K562 (cell line): Measurements from ENCODE around the gene AKNA.

Experiments used
- BRCA1 ChIP-seq, 2 experiments: fragments of 450-650 bp in 1 of 2; sonication (generic) in 1 of 2; formaldehyde crosslinking in 1 of 2; IDR thresholded peaks; 2 replicates each; pipeline versions ENCODE4 v1.5.0 to v1.6.1; 2017 to 2020; ENCODE audit warnings: mild to moderate bottlenecking in 1 of 2, missing genetic modification reagents in 1 of 2
- CBX1 ChIP-seq: sonication (generic); IDR thresholded peaks from 2 replicates; pipeline ENCODE4 v1.6.1; 2016; ENCODE audit warnings: antibody characterized with exemption, low read depth, mild to moderate bottlenecking
- CBX5 ChIP-seq: IDR thresholded peaks from 2 replicates; pipeline ENCODE4 v1.6.1; 2014; ENCODE audit warnings: low read depth, borderline replicate concordance
- FOSL1 ChIP-seq: fragments of 200-800 bp; sonication (Bioruptor generic); conservative IDR thresholded peaks from 2 replicates; pipeline ENCODE4 v1.6.1; 2016; ENCODE audit warnings: missing genetic modification characterization, missing compliant biosample characterization
- FOXA1 ChIP-seq: fragments of 450-650 bp; IDR thresholded peaks from 2 replicates; pipeline ENCODE4 v1.6.1; 2016; ENCODE audit warnings: mild to moderate bottlenecking, borderline replicate concordance
- GTF2A2 ChIP-seq: IDR thresholded peaks from 2 replicates; pipeline ENCODE4 v1.6.1; 2016; ENCODE audit warnings: mild to moderate bottlenecking, missing genetic modification characterization, missing compliant biosample characterization
- MAZ ChIP-seq, 2 experiments: fragments of 450-650 bp in 1 of 2; sonication (generic) in 1 of 2; formaldehyde crosslinking; IDR thresholded peaks in 1 of 2; conservative IDR thresholded peaks in 1 of 2; 2 replicates each; pipeline versions ENCODE4 v1.4.0 to v1.5.0; 2020; ENCODE audit warnings: mild to moderate bottlenecking in 1 of 2, missing genetic modification reagents in 1 of 2
- RFX5 ChIP-seq: IDR thresholded peaks from 2 replicates; pipeline ENCODE4 v1.6.1; 2011; ENCODE audit warnings: low read depth, mild to moderate bottlenecking, improper control_type of control experiment, low read length
- ZBTB8A ChIP-seq: fragments of 450-650 bp; IDR thresholded peaks from 2 replicates; pipeline ENCODE4 v1.6.1; 2018; ENCODE audit warnings: mild to moderate bottlenecking, moderate library complexity; ENCODE audit not compliant: partially characterized antibody
- ZKSCAN8 ChIP-seq: fragments of 200-800 bp; sonication (Bioruptor generic); IDR thresholded peaks from 2 replicates; pipeline ENCODE4 v1.6.1; 2016; ENCODE audit warnings: missing genetic modification characterization, missing compliant biosample characterization
- TF ChIP-seq, protein P1 (sequence below): sonication (generic); formaldehyde crosslinking; IDR thresholded peaks from 2 replicates; pipeline ENCODE4 v1.8.0; 2022; ENCODE audit warnings: mild to moderate bottlenecking, missing genetic modification reagents
- TF ChIP-seq, protein P2 (sequence below), 3 experiments: IDR thresholded peaks in 2 of 3; conservative IDR thresholded peaks in 1 of 3; 2 replicates each; pipeline ENCODE4 v1.5.1; 2011 to 2012; ENCODE audit warnings: low read length in 3 of 3, mild to moderate bottlenecking in 3 of 3, control low read depth in 2 of 3, improper control_type of control experiment in 1 of 3, inconsistent platforms in 1 of 3, low read depth in 1 of 3, mixed read lengths in 1 of 3, moderate library complexity in 1 of 3; ENCODE audit not compliant: insufficient read depth in 2 of 3
- TF ChIP-seq, protein P3 (sequence below): sonication (generic); formaldehyde crosslinking; IDR thresholded peaks from 2 replicates; pipeline ENCODE4 v1.8.1; 2023; ENCODE audit warnings: mild to moderate bottlenecking, missing genetic modification reagents
- TF ChIP-seq, protein P4 (sequence below): IDR thresholded peaks from 2 replicates; pipeline ENCODE4 v1.6.1; 2012; ENCODE audit warnings: low read depth, low read length, improper control_type of control experiment, borderline replicate concordance

DNA sequence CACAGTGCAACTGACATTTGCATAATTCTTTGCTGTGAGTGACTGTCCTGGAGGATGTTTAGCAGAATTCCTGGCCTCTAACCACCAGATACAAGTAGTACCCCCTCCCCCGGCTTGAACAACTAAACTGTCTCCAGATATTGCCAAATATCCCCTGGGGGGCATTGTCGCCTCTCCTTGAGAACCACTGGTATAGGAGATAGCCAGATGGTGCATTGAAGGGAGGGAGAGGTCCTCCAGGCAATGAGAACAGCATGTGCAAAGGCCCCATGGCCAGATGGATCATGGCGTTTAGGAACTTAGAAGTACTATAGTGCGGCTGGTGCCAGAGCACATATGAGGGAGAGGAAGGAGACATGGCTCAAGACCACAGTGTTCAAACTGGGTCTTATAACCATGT is 83.8 kb downstream of the AKNA start:
- TF ChIP-seq FOSL1 (tag) (no peak), RFX5 (no peak), BRCA1 (IDR thresholded peaks at IDR 0.05) (no peak), BRCA1 (CRISPR knock-in tag; IDR thresholded peaks at IDR 0.05) (no peak), FOXA1 (no peak), ZKSCAN8 (CRISPR knock-in tag) (no peak), CBX5 (no peak), GTF2A2 (tag) (no peak), CBX1 (no peak), ZBTB8A (no peak), MAZ (CRISPR knock-in tag; conservative IDR thresholded peaks at IDR 0.05 in 1 of 2, IDR thresholded peaks at IDR 0.05 in 1 of 2) (no peak)
- TF ChIP-seq, protein P1, sequence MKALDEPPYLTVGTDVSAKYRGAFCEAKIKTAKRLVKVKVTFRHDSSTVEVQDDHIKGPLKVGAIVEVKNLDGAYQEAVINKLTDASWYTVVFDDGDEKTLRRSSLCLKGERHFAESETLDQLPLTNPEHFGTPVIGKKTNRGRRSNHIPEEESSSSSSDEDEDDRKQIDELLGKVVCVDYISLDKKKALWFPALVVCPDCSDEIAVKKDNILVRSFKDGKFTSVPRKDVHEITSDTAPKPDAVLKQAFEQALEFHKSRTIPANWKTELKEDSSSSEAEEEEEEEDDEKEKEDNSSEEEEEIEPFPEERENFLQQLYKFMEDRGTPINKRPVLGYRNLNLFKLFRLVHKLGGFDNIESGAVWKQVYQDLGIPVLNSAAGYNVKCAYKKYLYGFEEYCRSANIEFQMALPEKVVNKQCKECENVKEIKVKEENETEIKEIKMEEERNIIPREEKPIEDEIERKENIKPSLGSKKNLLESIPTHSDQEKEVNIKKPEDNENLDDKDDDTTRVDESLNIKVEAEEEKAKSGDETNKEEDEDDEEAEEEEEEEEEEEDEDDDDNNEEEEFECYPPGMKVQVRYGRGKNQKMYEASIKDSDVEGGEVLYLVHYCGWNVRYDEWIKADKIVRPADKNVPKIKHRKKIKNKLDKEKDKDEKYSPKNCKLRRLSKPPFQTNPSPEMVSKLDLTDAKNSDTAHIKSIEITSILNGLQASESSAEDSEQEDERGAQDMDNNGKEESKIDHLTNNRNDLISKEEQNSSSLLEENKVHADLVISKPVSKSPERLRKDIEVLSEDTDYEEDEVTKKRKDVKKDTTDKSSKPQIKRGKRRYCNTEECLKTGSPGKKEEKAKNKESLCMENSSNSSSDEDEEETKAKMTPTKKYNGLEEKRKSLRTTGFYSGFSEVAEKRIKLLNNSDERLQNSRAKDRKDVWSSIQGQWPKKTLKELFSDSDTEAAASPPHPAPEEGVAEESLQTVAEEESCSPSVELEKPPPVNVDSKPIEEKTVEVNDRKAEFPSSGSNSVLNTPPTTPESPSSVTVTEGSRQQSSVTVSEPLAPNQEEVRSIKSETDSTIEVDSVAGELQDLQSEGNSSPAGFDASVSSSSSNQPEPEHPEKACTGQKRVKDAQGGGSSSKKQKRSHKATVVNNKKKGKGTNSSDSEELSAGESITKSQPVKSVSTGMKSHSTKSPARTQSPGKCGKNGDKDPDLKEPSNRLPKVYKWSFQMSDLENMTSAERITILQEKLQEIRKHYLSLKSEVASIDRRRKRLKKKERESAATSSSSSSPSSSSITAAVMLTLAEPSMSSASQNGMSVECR: no peak
- TF ChIP-seq, protein P2, sequence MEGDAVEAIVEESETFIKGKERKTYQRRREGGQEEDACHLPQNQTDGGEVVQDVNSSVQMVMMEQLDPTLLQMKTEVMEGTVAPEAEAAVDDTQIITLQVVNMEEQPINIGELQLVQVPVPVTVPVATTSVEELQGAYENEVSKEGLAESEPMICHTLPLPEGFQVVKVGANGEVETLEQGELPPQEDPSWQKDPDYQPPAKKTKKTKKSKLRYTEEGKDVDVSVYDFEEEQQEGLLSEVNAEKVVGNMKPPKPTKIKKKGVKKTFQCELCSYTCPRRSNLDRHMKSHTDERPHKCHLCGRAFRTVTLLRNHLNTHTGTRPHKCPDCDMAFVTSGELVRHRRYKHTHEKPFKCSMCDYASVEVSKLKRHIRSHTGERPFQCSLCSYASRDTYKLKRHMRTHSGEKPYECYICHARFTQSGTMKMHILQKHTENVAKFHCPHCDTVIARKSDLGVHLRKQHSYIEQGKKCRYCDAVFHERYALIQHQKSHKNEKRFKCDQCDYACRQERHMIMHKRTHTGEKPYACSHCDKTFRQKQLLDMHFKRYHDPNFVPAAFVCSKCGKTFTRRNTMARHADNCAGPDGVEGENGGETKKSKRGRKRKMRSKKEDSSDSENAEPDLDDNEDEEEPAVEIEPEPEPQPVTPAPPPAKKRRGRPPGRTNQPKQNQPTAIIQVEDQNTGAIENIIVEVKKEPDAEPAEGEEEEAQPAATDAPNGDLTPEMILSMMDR (IDR thresholded peaks at IDR 0.05 in 2 of 3, conservative IDR thresholded peaks at IDR 0.05 in 1 of 3; ENCODE audit: insufficient read depth in 2 of 3, low read depth in 1 of 3, low read length in 3 of 3): no peak
- TF ChIP-seq, protein P3, sequence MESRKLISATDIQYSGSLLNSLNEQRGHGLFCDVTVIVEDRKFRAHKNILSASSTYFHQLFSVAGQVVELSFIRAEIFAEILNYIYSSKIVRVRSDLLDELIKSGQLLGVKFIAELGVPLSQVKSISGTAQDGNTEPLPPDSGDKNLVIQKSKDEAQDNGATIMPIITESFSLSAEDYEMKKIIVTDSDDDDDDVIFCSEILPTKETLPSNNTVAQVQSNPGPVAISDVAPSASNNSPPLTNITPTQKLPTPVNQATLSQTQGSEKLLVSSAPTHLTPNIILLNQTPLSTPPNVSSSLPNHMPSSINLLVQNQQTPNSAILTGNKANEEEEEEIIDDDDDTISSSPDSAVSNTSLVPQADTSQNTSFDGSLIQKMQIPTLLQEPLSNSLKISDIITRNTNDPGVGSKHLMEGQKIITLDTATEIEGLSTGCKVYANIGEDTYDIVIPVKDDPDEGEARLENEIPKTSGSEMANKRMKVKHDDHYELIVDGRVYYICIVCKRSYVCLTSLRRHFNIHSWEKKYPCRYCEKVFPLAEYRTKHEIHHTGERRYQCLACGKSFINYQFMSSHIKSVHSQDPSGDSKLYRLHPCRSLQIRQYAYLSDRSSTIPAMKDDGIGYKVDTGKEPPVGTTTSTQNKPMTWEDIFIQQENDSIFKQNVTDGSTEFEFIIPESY (CRISPR knock-in tag): no peak
- TF ChIP-seq, protein P4, sequence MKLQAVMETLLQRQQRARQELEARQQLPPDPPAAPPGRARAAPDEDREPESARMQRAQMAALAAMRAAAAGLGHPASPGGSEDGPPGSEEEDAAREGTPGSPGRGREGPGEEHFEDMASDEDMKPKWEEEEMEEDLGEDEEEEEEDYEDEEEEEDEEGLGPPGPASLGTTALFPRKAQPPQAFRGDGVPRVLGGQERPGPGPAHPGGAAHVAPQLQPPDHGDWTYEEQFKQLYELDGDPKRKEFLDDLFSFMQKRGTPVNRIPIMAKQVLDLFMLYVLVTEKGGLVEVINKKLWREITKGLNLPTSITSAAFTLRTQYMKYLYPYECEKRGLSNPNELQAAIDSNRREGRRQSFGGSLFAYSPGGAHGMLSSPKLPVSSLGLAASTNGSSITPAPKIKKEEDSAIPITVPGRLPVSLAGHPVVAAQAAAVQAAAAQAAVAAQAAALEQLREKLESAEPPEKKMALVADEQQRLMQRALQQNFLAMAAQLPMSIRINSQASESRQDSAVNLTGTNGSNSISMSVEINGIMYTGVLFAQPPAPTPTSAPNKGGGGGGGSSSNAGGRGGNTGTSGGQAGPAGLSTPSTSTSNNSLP: no peak
